Measurements from ENCODE around the gene RASAL1. TPM values are rescaled to one million over a fixed set of nuclear protein-coding genes. Genes with fewer than 3 reads are reported as not detected.

RASAL1 gene
- total RNA-seq, 1 experiment from 2014 or later = 16.0 TPM

- H3K27ac ChIP-seq (ENCODE audit: low read depth, low read length) = peak overlapping the region; percentile 95
- ATAC-seq = peak; percentile 71
- peaks cover 86% of the 10 kb centered on the region for H3K79me2 ChIP-seq (ENCODE audit: insufficient read depth, low read length)
- BruUV-seq (replicated peaks) = no TSS peak
- ChIA-PET CTCF (interaction anchor here (1.2 to 3.7 kb wide), 3 partner anchors 9 to 241 kb away, joined by 3 to 16 read pairs (median 4); no protein-coding TSS in a partner anchor), RAD21 (ENCODE audit: low non-redundant PET in 1 of 2, low total read pairs in 2 of 2, uncharacterized antibody in 2 of 2, unreplicated experiment in 2 of 2) (no interaction called here), POLR2A (interaction anchor here (1.8 to 2.5 kb wide), 2 partner anchors 10 to 37 kb away, joined by 5 to 15 read pairs; partner anchors contain the start of gene TPCN1)
- no peaks in the 10 kb centered on the region for H3K9me2 ChIP-seq (ENCODE audit: insufficient read depth)
- H2AFZ ChIP-seq (ENCODE audit: low read depth, low read length, poor library complexity, severe bottlenecking) = no peak overlapping the region
- no peaks in the 10 kb centered on the region; the same call in 1 of the 2 replicates for H4K20me1 ChIP-seq (ENCODE audit: insufficient read depth)
- peak overlapping the region; percentile 87 to 89 for H3K4me3 ChIP-seq (replicated peaks in 1 of 2; ENCODE audit: low read depth in 1 of 2, low read length in 2 of 2)
- peaks cover 8 to 40% of the 10 kb centered on the region in 2 experiments; a peak in 3 of 4 replicates for H3K4me1 ChIP-seq (ENCODE audit: control insufficient read depth in 1 of 2, insufficient read depth in 2 of 2, low read length in 2 of 2)
- TF ChIP-seq SP1 (IDR thresholded peaks at IDR 0.05; ENCODE audit: low read depth) (no peak), POLR2A (IDR thresholded peaks at IDR 0.05; ENCODE audit: borderline replicate concordance, extremely low read depth, insufficient read depth, insufficient read length) (no peak), EZH2 (IDR thresholded peaks at IDR 0.05) (no peak), EGR1 (IDR thresholded peaks at IDR 0.05; ENCODE audit: low read depth) (no peak), SIN3A (IDR thresholded peaks at IDR 0.05; ENCODE audit: low read depth) (no peak), ZFX (IDR thresholded peaks at IDR 0.05) (no peak)
- TF ChIP-seq, protein P1, sequence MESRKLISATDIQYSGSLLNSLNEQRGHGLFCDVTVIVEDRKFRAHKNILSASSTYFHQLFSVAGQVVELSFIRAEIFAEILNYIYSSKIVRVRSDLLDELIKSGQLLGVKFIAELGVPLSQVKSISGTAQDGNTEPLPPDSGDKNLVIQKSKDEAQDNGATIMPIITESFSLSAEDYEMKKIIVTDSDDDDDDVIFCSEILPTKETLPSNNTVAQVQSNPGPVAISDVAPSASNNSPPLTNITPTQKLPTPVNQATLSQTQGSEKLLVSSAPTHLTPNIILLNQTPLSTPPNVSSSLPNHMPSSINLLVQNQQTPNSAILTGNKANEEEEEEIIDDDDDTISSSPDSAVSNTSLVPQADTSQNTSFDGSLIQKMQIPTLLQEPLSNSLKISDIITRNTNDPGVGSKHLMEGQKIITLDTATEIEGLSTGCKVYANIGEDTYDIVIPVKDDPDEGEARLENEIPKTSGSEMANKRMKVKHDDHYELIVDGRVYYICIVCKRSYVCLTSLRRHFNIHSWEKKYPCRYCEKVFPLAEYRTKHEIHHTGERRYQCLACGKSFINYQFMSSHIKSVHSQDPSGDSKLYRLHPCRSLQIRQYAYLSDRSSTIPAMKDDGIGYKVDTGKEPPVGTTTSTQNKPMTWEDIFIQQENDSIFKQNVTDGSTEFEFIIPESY (IDR thresholded peaks at IDR 0.05; ENCODE audit: extremely low read depth, insufficient replicate concordance, low read length) = no peak
- intact Hi-C loops (cut with micrococcal nuclease) = loop anchor here (2.0 kb wide), 1 partner anchor 47 kb away; no protein-coding TSS in a partner anchor
- peak overlapping the region; percentile 83 for H3K4me2 ChIP-seq (ENCODE audit: low read length)
- DNase-seq (ENCODE audit: low read depth, low spot score) = peak; percentile 65
- peak overlapping the region; percentile 100 for H3K9ac ChIP-seq (ENCODE audit: low read length)
- no peaks in the 10 kb centered on the region for H3K9me3 ChIP-seq (ENCODE audit: control insufficient read depth in 1 of 2, insufficient read depth in 1 of 2, low read depth in 1 of 2, low read length in 2 of 2)
- H3K27me3 ChIP-seq (ENCODE audit: insufficient read depth, low read length) = no peaks in the 10 kb centered on the region
- H3K36me3 ChIP-seq (ENCODE audit: control insufficient read depth in 1 of 2, insufficient read depth in 2 of 2, low read length in 2 of 2) = peaks cover 10 to 34% of the 10 kb centered on the region in 2 experiments
Observed at GRCh38 chr12:113184098-113184899, 48.7 kb upstream of the RASAL1 start.
